Gastroesophageal sphincter (tissue), 3 donors: ENCODE measurements around the gene IPO13.

Experiments
- EP300 ChIP-seq: sonication (generic); formaldehyde crosslinking; IDR thresholded peaks from one replicate; pipeline ENCODE4 v1.6.1; 2017; ENCODE audit warnings: antibody characterized with exemption, mild to moderate bottlenecking
- POLR2A ChIP-seq, 2 donors: fragments of 450-650 bp; IDR thresholded peaks; one replicate each; pipeline ENCODE4 v1.6.1; 2017; ENCODE audit warnings: antibody characterized with exemption in 2 of 2, mild to moderate bottlenecking in 2 of 2, moderate library complexity in 1 of 2
- POLR2AphosphoS5 ChIP-seq: sonication (generic); formaldehyde crosslinking; IDR thresholded peaks from one replicate; pipeline ENCODE4 v1.6.1; 2017; ENCODE audit warnings: antibody characterized with exemption
- TF ChIP-seq, protein P1 (sequence below), 4 experiments: fragments of 200-600 bp in 2 of 4; fragments of 450-650 bp in 2 of 4; sonication (generic) in 1 of 4; IDR thresholded peaks; one replicate each; pipeline ENCODE4 v1.5.1; 2017 to 2019; ENCODE audit warnings: antibody characterized with exemption in 4 of 4, mild to moderate bottlenecking in 2 of 4, moderate library complexity in 2 of 4

DNA sequence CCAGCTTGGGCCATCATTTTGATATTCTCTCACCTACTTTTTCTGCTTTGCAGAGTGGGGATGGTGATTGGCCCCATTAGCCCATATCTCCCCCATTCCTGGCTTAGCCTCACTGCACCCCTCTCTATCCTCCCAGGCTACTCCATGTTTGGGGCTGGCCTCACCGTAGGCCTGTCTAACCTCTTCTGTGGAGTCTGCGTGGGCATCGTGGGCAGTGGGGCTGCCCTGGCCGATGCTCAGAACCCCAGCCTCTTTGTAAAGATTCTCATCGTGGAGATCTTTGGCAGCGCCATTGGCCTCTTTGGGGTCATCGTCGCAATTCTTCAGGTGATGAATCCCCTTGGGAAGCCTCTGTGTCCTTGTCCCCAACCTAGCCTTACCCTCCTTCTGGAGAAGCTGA is 30.1 kb downstream of the IPO13 start:
- TF ChIP-seq, protein P1, sequence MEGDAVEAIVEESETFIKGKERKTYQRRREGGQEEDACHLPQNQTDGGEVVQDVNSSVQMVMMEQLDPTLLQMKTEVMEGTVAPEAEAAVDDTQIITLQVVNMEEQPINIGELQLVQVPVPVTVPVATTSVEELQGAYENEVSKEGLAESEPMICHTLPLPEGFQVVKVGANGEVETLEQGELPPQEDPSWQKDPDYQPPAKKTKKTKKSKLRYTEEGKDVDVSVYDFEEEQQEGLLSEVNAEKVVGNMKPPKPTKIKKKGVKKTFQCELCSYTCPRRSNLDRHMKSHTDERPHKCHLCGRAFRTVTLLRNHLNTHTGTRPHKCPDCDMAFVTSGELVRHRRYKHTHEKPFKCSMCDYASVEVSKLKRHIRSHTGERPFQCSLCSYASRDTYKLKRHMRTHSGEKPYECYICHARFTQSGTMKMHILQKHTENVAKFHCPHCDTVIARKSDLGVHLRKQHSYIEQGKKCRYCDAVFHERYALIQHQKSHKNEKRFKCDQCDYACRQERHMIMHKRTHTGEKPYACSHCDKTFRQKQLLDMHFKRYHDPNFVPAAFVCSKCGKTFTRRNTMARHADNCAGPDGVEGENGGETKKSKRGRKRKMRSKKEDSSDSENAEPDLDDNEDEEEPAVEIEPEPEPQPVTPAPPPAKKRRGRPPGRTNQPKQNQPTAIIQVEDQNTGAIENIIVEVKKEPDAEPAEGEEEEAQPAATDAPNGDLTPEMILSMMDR (IDR thresholded peaks at IDR 0.05) = no peak
- TF ChIP-seq EP300 (no peak), POLR2AphosphoS5 (no peak), POLR2A (IDR thresholded peaks at IDR 0.05) (no peak)
